IPS-NIHi7 (cell line): ENCODE measurements around the gene PROZ.

Source experiments
- DNase-seq: peaks from one replicate; pipeline ENCODE4 v3.0.0; 2012; ENCODE audit warnings: mixed read lengths; ENCODE audit errors: extremely low spot score

Gene PROZ

DNA sequence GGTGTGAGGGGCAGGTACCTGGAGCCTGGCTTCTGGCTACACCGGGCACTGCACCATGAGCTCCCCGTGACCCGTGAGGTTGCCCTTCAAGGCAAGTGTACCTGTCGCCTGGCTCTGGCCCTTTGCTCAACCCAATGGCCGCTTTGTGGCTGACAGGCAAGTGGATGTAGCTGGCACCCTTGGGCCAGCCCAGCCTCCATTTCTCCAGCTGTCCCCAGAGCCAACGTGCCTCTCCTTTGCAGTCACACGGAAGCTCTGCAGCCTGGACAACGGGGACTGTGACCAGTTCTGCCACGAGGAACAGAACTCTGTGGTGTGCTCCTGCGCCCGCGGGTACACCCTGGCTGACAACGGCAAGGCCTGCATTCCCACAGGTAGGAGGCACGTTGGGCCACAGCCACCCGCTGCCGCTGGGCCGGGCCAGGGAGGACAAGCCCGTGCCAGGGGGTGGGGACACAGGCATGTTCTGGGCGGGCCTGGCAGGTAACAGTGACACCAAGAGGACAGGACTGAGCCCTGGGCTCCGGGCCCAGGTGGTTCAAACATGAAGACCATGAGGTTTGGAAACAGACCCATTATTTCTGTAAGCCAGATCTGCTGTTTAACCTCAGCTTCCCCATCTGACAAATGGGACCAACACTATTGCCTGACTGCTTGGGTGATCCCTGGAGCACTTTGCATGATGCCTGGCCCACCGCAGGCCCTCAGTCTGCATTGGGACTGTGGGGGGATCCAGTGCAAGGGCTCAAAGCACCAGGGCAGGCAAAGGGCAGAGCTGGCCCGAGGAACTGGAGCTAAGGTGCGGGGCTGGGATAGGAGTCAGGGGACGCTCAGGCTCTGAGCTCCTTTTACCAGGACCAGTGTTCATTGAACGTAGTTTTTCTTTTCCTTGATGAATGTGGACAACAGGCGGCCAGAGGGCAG is 17.5 kb upstream of the PROZ start:
- DNase-seq: no peak

DNA sequence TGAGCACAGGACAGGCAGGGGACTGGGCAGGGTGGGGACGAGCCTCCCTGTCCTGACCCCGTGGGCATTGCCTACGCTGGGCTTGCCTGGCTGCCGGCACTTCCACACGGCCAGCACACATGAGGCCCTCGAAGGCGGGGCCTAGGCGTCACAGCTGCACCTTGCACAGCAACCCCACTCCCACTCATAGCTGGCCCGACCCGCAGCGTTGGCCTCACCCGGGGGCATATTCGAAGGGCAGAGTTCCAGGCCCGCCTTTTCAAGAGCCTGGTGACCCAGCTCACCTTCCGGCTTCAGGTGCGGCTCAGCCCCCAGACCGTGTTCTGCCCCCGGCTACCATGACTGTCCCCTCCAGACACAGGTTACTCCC is 16.9 kb upstream of the PROZ start:
- no peak for DNase-seq

DNA sequence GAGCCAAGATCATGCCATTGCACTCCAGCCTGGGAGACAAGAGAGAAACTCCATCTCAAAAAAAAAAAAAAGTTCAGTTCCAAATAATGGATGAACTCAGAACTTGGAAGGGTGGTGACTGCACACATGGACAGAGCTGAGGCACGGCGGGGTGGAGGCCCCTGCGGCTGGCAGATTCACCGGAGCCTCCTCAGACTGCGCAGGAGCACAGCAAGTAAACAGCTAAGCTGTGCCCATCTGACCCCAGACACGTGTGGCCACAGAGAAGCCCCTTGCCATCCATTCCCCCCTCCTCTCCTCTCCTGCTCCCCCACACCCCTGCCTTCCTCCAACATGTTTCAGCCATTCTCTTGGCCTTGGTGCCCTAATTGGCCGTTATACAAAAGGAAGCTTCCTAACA is 15.6 kb upstream of the PROZ start:
- no peak for DNase-seq

DNA sequence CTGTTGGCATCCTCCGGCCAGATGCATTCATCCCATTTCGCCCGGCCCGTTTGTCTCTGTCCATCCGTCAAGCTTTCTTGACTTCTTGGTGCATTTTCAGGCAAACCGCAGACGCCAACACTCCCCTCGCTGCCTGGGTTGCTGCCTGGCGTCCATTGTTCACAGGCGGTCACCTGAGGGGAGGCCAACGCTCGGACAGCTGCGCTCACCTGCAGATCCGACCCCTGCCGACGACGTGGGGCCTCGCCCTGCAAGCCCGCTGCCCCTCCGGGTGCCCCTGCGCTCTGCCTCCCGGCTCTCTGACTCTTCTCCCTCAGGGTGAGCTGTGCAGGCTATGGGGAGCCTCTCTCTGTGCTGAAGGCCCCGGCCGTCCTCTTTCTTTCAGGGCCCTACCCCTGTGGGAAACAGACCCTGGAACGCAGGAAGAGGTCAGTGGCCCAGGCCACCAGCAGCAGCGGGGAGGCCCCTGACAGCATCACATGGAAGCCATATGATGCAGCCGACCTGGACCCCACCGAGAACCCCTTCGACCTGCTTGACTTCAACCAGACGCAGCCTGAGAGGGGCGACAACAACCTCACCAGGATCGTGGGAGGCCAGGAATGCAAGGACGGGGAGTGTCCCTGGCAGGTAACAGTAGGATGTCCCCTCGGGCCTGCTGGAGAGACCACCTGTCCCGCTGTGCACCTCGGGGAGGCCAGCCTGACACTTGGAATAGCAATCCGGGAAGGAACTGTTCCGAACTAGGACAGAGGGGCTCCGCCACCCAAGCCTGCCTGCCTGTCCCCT is 14.8 kb upstream of the PROZ start:
- no peak for DNase-seq

DNA sequence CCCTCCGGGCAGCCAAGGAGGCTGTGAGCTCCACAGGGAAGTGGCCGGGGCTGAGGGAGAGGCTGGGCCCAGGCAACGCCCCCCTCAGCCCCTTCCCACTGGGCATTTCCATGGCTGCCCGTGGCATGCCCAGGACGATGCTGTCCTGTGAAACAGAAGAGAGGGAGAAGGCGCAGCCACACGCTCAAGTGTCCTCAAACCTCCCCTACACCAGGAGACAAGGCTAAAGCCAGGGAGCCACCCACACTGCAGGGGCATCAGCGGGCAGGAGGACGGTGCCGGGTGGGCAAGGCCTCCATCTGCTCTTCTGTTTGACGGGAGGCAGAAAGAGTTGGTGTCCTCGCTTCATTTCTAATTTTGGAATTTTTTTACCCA is 14.2 kb upstream of the PROZ start:
- no peak for DNase-seq

DNA sequence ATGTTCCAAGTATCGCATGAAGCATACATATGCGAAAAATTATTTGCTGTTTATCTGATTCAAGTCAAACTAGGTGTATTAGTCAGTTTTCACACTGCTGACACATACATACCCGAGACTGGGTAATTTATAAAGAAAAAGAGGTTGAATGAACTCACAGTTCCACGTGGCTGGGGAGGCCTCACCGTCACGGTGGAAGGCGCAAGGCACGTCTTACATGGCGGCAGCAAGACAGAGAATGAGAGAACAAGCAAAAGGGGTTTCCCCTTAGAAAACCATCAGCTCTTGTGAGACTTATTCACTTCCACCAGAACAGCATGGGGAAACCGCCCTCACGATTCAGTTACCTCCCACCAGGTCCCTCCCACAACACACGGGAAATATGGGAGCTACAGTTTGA is 13.0 kb upstream of the PROZ start:
- DNase-seq: no peak

DNA sequence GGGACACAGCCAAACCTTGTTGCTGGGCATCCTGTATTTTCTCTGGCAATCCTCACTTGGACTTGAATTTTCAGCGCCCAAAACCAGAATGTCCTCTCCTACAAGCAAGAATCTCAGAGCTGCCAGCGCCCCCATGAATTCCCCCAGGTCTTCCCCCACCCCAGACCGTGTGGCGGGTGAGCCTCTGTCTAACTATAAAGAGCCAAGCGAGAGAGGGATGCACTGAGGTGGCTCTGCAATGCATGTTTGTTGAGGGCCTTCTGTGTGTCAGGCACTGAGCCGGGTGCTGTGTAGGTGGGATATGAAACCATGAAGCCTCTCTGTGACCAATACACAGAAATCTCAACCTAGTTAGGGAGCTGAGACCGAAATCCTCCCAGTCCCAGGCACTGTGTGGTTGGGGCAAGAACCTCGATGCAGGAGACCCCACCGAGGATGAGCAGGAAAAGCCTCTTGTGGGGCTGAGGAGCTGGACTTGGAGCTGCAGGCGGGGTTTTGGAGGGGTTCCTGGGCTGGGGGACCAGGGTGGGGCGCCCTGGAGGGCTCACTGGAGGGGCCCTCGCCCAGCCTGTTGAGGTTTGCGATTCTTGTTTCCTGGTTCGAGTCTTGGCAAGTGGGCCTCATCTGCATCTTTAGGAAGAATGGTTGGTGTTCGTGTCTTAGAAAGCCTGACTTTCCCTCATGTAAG is 12.4 kb upstream of the PROZ start:
- no peak for DNase-seq

DNA sequence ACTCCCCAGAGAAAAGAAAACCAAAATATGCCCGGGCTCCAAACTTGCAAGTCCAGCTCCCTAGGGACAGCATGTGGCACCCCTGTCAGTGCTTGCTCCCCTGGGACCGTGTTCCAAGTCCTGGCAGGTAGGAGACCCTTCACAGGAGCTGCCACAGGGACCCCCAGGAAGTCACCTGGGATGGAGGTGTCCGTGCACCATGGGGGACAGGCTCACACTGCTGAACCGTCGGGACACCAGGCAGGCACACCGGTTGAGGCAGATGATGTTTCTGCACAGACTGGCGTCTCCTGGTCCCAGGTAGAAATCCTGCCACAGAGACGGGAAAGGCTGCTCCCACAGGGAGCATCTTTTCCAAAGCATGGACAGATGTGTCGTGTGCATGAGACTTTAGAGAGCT is 11.7 kb upstream of the PROZ start:
- no peak for DNase-seq

DNA sequence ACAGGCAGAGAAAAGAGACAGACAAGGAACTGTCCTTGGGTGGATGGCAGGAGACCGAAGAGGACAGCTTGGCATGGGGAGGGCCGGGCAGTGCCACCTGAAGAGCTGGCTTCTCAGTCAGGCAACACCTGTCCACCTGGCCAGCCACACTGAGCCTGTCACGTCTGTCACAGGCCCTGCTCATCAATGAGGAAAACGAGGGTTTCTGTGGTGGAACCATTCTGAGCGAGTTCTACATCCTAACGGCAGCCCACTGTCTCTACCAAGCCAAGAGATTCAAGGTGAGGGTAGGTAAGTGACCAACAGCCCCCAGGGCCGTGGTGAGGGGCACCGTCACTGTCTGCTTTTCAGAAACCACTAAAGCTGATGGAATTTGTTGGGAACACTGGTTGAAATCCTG is 11.2 kb upstream of the PROZ start:
- DNase-seq: no peak

DNA sequence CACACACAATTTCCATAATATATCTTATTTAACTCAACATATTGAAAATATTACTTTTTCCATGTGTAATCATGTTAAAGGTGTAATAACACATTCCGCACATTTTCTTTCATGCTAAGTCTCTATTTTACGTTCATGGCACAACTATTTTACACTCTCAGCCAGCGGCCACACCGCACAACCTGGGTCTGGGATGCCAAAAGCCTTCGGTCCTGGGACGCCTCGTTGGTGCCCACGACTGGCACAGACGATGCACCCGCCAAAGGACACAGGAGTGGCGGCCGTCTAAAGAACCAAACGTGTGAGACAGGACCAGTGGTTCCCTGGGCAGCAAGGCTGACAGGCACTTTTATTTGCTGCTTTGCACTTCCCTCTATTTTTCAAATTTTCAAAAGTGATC is 10.0 kb upstream of the PROZ start:
- no peak for DNase-seq

DNA sequence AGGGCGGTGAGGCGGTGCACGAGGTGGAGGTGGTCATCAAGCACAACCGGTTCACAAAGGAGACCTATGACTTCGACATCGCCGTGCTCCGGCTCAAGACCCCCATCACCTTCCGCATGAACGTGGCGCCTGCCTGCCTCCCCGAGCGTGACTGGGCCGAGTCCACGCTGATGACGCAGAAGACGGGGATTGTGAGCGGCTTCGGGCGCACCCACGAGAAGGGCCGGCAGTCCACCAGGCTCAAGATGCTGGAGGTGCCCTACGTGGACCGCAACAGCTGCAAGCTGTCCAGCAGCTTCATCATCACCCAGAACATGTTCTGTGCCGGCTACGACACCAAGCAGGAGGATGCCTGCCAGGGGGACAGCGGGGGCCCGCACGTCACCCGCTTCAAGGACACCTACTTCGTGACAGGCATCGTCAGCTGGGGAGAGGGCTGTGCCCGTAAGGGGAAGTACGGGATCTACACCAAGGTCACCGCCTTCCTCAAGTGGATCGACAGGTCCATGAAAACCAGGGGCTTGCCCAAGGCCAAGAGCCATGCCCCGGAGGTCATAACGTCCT is 9.4 kb upstream of the PROZ start:
- DNase-seq: no peak

DNA sequence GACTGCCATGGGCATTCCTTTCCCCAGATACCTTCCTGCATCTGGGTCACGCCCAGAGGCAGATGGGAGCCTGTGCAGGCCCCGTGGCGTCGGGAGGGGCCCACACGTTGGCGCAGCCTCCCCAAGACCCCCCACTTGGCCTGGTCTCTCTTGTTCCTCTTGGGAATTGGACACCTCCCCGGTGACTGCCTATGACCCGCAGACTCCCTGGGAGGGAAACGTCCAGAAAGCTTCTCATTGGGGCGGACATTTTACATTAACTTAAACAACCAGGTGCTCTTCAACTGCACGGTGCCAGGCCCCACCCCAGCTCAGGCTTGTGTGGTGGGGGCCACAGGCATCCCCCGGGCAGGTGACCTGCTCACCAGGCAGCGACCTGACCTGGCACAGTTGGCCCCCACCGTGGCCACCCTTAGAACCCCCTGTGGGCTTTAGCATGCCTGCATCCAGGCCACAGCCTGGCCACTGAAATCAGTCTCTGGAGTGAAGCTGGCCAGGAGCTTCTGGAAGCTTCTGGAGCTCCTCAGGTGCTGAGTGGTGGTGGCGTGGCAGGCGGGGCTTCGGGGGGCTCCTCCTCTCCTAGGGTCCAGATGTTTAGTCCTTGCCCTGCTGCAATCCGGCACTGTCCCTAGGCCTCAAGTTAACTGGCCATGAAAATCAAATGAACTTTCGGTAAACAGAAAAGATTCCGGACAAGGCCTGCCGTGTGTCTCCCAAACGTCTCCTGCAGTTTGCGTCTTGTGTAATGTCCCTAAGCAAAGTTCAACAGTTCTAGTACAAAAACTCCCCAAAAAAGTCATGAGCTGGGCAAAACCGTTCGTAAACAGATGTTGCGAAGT is 8.5 kb upstream of the PROZ start:
- DNase-seq: no peak

DNA sequence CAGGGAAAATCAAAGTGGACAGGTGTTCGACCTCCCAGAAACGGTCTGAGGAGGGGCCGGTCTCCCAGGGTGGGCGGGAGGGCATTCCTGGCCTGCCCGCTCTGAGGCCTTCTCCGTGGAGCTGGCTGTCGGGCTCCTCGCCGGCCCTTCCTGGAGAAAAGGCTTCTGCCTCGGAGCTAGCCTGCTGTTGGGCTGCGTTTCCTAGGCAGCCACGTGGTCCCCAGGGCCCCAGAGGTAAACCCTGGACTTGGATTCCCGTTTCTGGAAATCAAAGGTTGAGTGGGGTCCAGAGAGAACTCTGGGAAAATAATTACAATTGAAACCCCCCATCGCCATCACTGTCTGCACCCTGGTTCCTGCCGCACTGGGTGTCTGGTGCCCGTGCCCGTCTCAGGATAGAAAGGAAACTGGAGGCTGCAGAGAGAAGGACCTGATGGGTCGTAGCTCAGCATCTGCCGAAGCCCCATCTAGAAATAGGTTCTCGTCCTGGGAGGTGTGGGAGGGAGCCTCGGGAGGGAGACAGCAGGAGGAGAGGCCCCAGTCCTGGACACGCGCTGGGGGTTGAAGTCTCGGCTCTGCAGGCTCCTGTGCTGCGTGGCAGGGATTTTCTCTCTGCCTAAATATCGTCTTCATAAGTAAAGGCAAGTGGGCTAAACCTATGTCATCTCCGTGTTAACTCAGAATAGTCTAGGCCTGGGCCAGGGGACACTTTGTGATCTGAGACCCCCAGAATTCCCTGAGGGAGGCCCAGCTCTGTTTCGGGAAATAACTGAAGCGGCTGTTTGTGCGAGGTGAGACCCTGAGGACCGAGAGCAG is 7.7 kb upstream of the PROZ start:
- DNase-seq: no peak

DNA sequence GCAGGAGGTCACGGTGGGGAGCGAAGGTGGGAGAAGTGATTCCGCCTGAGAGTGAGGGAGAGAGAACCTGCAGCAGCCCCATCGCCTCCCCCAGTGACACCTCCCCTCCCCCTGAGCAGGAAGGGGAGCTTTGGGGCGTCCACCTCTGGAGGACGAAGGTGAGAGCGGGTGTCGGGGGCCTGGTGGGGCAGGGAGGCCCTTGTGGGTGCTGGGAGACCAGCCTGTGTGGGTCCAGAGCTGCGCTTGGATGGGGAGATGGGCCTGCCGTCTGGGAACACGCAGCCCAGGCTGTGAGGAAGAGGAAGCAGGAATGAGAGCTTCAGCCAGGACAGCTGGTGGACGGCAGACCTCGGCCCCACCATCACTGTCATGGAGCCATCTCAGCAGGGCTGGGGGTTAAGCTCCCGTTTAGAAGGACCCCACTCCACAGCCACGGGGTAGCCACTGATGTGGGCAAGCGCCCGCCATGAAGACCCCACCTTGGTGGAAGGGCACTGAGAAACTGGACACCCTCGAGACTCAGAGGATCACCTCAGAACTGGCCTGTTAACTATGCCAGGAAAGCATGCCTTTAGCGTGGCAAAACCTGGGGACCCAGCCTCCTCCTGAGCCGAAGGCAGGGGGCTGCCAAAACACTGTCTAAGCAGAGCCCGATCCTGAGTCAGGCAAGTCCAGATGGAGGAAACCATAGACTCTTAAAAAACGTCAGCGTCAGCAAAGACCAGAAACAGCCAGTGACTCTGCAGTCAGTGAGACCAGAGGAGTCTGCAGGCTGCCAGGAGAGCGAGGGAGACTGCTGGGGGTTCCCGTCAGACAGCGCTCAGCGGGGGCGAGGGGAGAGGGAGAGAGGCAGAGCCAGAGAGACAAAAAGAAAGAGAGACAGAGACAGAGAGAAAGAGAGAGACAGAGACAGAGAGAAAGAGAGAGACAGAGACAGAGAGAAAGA is 6.4 kb upstream of the PROZ start:
- no peak for DNase-seq

DNA sequence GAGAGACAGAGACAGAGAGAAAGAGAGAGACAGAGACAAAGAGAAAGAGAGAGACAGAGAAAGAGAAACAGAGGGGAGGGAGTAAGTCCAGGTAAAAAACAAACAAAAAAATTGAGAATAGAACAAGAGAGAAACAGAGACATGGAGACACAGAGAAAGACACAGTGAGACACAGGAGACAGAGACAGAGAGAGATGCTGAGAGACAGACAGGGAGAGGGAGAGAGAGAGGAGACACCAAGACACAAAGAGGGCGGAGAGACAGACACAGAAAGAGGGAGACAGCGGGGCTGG is 5.8 kb upstream of the PROZ start:
- no peak for DNase-seq

DNA sequence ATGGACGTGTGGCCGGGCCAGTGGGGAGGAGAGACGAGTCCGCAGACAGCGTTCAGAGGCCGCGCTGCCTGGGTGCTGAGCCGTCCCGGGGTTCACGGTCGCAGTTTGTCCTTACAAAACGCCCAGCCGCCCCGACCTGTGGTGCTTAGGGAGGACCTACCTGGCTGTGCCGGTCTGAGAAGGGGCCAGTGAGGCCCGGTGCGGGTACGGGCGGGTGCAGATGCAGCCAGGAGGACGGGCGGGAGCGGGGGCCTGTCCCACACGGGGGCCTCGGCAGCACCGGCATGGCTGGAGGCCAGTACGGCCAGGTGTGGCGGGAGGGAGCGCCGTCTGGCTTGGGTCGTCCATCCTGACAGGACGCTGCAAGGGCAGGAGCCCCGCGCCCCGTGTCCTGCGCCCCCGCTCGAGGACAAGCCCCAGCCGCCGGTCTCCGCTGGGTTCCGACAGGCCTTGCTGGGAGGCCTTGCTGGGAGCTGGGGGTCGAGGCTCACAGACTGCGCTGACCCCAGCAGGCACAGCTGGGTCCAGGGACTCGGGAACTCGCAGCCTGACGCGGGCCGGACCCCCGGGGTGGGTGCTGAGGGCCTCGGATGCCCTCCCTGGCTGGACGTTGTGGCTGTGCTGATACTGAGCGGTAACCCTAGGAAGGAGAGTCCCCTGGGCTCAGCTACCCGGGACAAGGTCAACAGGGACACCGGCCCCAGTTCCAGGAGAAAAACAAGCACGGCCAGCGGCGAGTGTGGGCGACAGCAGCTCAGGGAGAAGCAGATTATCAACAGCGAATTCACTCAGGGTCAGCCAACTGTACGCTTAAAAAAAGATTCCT is 5.3 kb upstream of the PROZ start:
- no peak for DNase-seq

DNA sequence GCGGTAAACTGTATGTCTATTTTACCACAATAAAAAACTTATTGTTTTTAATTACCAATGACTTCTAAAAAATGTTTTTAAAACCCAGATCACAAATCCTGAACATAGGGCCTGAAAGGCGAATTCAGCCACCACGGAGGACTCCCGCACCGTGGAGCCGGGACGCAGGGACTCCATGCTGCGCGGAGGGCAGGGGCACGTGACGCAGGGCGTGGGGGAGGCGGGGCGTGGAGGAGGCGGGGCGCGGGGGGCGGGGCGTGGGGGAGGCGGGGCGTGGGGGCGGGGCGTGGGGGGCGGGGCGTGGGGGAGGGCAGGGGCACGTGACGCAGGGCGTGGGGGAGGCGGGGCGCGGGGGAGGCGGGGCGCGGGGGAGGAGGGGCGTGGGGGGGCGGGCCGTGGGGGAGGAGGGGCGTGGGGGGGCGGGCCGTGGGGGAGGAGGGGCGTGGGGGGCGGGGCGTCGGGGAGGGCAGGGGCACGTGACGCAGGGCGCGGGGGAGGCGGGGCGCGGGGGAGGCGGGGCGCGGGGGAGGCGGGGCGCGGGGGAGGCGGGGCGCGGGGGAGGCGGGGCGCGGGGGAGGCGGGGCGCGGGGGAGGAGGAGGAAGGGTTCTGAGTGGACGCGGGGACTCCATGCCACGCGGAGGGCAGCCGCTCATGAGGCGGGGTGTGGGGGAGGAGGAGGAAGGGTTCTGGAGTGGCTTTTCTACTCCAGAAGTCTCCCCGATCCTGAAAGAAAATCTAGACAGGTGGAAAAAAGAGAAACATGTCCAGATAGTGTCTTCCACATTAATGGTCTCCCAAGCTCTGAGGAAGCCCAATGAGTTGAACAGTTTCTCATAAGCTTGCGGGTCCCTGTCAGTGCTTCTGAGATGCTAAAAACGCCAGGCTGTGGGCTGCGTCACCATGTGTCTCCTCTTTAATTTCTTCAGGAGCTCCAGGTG is 4.4 kb upstream of the PROZ start:
- peak; percentile 74 for DNase-seq

DNA sequence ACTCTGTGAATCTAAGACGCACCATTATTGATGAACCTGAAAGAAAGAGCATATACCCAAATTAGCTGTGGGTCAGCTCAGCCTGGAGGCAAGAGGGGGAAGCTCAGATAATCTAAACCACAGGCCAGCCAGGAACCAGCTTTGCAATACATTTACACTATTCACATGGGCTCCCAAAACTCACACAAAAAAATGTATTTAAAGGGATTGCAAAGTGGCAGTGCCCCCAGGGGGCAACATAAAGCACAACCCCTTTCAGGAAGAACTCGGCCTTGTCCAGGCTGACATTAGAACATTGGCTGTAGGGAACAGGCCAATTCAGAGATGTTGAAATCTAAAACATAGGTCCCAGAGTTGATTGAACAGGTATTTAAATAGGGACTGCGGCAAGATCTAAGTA is 3.2 kb upstream of the PROZ start:
- DNase-seq: no peak
